Measurements from ENCODE around the gene SPATA2. TPM values are rescaled to one million over a fixed set of nuclear protein-coding genes. Genes with fewer than 3 reads are reported as not detected.

Gene SPATA2
- total and polyA plus RNA-seq, 2 experiments from 2014 or later = 5.3 to 9.3 TPM

DNA sequence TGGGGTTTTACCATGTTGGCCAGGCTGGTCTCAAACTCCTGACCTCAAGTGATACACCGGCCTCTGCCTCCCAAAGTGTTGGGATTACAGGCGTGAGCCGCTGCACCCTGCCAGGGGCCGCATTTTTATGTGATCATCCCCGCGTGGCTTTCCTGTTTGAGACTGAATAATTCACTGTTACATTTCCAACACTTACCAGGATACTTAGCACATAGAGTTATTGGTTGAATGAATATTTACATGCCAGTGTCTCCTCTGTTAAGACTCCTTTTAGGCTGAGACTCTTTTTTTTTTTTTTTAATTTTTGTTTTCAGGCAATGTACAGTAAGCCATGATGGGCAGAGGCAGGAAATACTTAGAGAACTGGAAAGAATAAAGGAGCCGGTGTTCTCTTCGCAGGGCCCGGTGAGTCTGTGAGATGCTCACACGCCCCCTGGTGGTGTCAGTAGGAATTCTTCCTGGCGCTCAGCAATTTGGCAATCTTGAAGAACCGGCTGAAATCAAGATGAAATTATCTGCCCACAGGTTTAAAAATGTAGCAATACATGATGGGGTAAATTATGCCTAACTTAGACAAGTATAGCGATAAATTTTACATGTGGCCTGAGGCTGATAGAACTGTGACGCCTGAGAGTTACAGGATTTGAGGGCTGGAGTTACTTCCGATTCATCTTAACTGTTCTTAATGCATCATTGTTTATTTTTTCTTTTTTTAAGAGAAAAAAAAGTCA is 13.2 kb upstream of the SPATA2 start:
- DNase-seq (ENCODE audit: low spot score) = peak; percentile 92
- no peak overlapping the region for H2AFZ ChIP-seq
- H3K4me2 ChIP-seq = no peak overlapping the region

DNA sequence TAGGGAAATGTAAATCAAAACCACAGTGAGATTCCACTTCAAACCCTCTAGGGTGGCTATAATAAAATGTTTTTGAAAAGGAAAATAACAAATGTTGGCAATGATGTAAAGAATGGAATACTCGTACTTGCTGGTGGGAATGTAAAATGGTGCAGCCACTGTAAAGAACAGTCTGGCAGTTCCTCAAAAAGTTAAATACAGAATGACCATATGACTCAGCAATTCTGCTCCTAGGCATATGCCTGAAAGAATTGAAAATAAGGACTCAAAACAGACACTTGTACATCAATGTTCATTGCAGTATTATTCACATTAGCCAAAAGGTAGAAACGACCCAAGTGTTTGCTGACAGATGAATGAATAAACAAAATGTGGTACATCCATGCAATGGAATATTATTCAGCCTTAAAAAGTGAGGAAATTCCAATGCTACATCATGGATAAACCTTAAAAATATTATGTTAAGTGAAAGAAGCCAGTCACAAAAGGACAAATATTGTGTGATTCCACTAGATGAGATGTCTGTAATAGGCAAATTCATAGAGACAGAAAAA is 10.6 kb upstream of the SPATA2 start:
- no peaks in the 10 kb centered on the region for H3F3A ChIP-seq (replicated peaks; ENCODE audit: low read depth)
- H2AFZ ChIP-seq = no peak overlapping the region
- no peaks in the 10 kb centered on the region for H4K20me1 ChIP-seq (replicated peaks; ENCODE audit: insufficient read depth)
- no peaks in the 10 kb centered on the region for H3K36me3 ChIP-seq (ENCODE audit: insufficient read depth)
- Mint-ChIP-seq H3K4me3 (no peak overlapping the region), H3K27ac (no peak overlapping the region), H3K27me3 (ENCODE audit: insufficient read depth, low read depth, poor library complexity) (peaks cover 6% of the 10 kb centered on the region), H3K4me1 (0 out of 3 replicates have a peak, but pooled peaks cover 2% of the 10 kb centered on the region), H3K36me3 (ENCODE audit: low read depth) (no peaks in the 10 kb centered on the region), H3K9me3 (0 out of 3 replicates have a peak, but pooled peaks cover 4% of the 10 kb centered on the region)
- DNase-seq (ENCODE audit: low spot score) = no peak
- H3K27ac ChIP-seq (ENCODE audit: low read depth) = no peak overlapping the region
- H3K79me2 ChIP-seq (replicated peaks; ENCODE audit: insufficient read depth) = no peaks in the 10 kb centered on the region
- no peaks in the 10 kb centered on the region for H3K9me2 ChIP-seq (ENCODE audit: insufficient read depth)
- H3K4me2 ChIP-seq = no peak overlapping the region
- H3K27me3 ChIP-seq (ENCODE audit: insufficient read depth) = no peaks in the 10 kb centered on the region
- no peak overlapping the region for H3K4me3 ChIP-seq
- H3K4me1 ChIP-seq (ENCODE audit: insufficient read depth) = no peaks in the 10 kb centered on the region
- no peak for ATAC-seq
- TF ChIP-seq, protein P1, sequence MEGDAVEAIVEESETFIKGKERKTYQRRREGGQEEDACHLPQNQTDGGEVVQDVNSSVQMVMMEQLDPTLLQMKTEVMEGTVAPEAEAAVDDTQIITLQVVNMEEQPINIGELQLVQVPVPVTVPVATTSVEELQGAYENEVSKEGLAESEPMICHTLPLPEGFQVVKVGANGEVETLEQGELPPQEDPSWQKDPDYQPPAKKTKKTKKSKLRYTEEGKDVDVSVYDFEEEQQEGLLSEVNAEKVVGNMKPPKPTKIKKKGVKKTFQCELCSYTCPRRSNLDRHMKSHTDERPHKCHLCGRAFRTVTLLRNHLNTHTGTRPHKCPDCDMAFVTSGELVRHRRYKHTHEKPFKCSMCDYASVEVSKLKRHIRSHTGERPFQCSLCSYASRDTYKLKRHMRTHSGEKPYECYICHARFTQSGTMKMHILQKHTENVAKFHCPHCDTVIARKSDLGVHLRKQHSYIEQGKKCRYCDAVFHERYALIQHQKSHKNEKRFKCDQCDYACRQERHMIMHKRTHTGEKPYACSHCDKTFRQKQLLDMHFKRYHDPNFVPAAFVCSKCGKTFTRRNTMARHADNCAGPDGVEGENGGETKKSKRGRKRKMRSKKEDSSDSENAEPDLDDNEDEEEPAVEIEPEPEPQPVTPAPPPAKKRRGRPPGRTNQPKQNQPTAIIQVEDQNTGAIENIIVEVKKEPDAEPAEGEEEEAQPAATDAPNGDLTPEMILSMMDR (conservative IDR thresholded peaks at IDR 0.05; ENCODE audit: low read depth in 2 of 2) = no peak
- no peak for TF ChIP-seq ZNF331 (CRISPR knock-in tag; IDR thresholded peaks at IDR 0.05; ENCODE audit: low read depth)
- no peak for TF ChIP-seq CREB1 (CRISPR knock-in tag; IDR thresholded peaks at IDR 0.05; ENCODE audit: low read depth)
- TF ChIP-seq JUNB (IDR thresholded peaks at IDR 0.05; ENCODE audit: unreplicated experiment) = no peak
- TF ChIP-seq NANOG (IDR thresholded peaks at IDR 0.05; ENCODE audit: borderline replicate concordance) = no peak
- TF ChIP-seq ZNF114 (CRISPR knock-in tag; IDR thresholded peaks at IDR 0.05) = no peak
- TF ChIP-seq, protein P2, sequence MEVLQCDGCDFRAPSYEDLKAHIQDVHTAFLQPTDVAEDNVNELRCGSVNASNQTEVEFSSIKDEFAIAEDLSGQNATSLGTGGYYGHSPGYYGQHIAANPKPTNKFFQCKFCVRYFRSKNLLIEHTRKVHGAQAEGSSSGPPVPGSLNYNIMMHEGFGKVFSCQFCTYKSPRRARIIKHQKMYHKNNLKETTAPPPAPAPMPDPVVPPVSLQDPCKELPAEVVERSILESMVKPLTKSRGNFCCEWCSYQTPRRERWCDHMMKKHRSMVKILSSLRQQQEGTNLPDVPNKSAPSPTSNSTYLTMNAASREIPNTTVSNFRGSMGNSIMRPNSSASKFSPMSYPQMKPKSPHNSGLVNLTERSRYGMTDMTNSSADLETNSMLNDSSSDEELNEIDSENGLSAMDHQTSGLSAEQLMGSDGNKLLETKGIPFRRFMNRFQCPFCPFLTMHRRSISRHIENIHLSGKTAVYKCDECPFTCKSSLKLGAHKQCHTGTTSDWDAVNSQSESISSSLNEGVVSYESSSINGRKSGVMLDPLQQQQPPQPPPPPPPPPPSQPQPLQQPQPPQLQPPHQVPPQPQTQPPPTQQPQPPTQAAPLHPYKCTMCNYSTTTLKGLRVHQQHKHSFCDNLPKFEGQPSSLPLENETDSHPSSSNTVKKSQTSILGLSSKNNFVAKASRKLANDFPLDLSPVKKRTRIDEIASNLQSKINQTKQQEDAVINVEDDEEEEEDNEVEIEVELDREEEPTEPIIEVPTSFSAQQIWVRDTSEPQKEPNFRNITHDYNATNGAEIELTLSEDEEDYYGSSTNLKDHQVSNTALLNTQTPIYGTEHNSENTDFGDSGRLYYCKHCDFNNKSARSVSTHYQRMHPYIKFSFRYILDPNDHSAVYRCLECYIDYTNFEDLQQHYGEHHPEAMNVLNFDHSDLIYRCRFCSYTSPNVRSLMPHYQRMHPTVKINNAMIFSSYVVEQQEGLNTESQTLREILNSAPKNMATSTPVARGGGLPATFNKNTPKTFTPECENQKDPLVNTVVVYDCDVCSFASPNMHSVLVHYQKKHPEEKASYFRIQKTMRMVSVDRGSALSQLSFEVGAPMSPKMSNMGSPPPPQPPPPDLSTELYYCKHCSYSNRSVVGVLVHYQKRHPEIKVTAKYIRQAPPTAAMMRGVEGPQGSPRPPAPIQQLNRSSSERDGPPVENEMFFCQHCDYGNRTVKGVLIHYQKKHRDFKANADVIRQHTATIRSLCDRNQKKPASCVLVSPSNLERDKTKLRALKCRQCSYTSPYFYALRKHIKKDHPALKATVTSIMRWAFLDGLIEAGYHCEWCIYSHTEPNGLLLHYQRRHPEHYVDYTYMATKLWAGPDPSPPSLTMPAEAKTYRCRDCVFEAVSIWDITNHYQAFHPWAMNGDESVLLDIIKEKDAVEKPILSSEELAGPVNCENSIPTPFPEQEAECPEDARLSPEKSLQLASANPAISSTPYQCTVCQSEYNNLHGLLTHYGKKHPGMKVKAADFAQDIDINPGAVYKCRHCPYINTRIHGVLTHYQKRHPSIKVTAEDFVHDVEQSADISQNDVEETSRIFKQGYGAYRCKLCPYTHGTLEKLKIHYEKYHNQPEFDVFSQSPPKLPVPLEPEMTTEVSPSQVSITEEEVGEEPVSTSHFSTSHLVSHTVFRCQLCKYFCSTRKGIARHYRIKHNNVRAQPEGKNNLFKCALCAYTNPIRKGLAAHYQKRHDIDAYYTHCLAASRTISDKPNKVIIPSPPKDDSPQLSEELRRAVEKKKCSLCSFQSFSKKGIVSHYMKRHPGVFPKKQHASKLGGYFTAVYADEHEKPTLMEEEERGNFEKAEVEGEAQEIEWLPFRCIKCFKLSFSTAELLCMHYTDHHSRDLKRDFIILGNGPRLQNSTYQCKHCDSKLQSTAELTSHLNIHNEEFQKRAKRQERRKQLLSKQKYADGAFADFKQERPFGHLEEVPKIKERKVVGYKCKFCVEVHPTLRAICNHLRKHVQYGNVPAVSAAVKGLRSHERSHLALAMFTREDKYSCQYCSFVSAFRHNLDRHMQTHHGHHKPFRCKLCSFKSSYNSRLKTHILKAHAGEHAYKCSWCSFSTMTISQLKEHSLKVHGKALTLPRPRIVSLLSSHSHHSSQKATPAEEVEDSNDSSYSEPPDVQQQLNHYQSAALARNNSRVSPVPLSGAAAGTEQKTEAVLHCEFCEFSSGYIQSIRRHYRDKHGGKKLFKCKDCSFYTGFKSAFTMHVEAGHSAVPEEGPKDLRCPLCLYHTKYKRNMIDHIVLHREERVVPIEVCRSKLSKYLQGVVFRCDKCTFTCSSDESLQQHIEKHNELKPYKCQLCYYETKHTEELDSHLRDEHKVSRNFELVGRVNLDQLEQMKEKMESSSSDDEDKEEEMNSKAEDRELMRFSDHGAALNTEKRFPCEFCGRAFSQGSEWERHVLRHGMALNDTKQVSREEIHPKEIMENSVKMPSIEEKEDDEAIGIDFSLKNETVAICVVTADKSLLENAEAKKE (CRISPR knock-in tag; IDR thresholded peaks at IDR 0.05) = no peak
- no peak for TF ChIP-seq STAT1 (IDR thresholded peaks at IDR 0.05; ENCODE audit: unreplicated experiment)

More for the DNA sequence above, 13.2 kb upstream of the SPATA2 start:
- no peaks in the 10 kb centered on the region for H3K79me2 ChIP-seq (replicated peaks; ENCODE audit: insufficient read depth)
- Mint-ChIP-seq H3K9me3 (no peaks in the 10 kb centered on the region), H3K27ac (no peak overlapping the region), H3K4me3 (no peak overlapping the region), H3K36me3 (ENCODE audit: low read depth) (no peaks in the 10 kb centered on the region), H3K27me3 (ENCODE audit: insufficient read depth, low read depth, poor library complexity) (peaks cover 6% of the 10 kb centered on the region), H3K4me1 (0 out of 3 replicates have a peak, but pooled peaks cover 2% of the 10 kb centered on the region)
- H4K20me1 ChIP-seq (replicated peaks; ENCODE audit: insufficient read depth) = no peaks in the 10 kb centered on the region
- peak; percentile 88 for ATAC-seq
- H3K9me2 ChIP-seq (ENCODE audit: insufficient read depth) = no peaks in the 10 kb centered on the region
- H3K4me3 ChIP-seq = no peak overlapping the region
- H3K36me3 ChIP-seq (ENCODE audit: insufficient read depth) = no peaks in the 10 kb centered on the region
- no peak for TF ChIP-seq NANOG (IDR thresholded peaks at IDR 0.05; ENCODE audit: borderline replicate concordance)
- no peak for TF ChIP-seq ZNF114 (CRISPR knock-in tag; IDR thresholded peaks at IDR 0.05)
- TF ChIP-seq, protein P1 (conservative IDR thresholded peaks at IDR 0.05; ENCODE audit: low read depth in 2 of 2) = peak; percentile 83 to 96
- no peak for TF ChIP-seq POLR2AphosphoS5 (IDR thresholded peaks at IDR 0.05; ENCODE audit: low read depth)
- no peak overlapping the region for H3K27ac ChIP-seq (ENCODE audit: low read depth)
- no peaks in the 10 kb centered on the region for H3K27me3 ChIP-seq (ENCODE audit: insufficient read depth)
- no peaks in the 10 kb centered on the region for H3F3A ChIP-seq (replicated peaks; ENCODE audit: low read depth)
- no peaks in the 10 kb centered on the region for H3K4me1 ChIP-seq (ENCODE audit: insufficient read depth)
